ENCODE results near the gene COLEC12.

COLEC12 gene

GRCh38 chr18:500632-501405 is at the start of gene COLEC12:
TSS of gene COLEC12 (minus strand) at chr18:500701. CDS start at chr18:500514, 187 bp downstream.
- no peak for DNase-seq

GRCh38 chr18:549967-550366 is 49.5 kb upstream of the COLEC12 start:
- no peak for DNase-seq

GRCh38 chr18:543447-544078 is 43.1 kb upstream of the COLEC12 start:
- DNase-seq, result no peak

GRCh38 chr18:533995-534601 is 33.6 kb upstream of the COLEC12 start:
- no peak for DNase-seq

GRCh38 chr18:532632-533031 is 32.1 kb upstream of the COLEC12 start:
- DNase-seq, result no peak

GRCh38 chr18:532018-532417 is 31.5 kb upstream of the COLEC12 start:
- DNase-seq, result no peak

GRCh38 chr18:527146-527545 is 26.6 kb upstream of the COLEC12 start:
- DNase-seq, result no peak

GRCh38 chr18:526681-527080 is 26.2 kb upstream of the COLEC12 start:
- DNase-seq, result no peak

GRCh38 chr18:525036-525797 is 24.7 kb upstream of the COLEC12 start:
- DNase-seq, result no peak

- DNase-seq, result no peak
These were observed 24.0 kb upstream of the COLEC12 start for GRCh38 chr18:524466-524865.

- no peak for DNase-seq
These were observed 23.1 kb upstream of the COLEC12 start for GRCh38 chr18:523561-523960.

- no peak for DNase-seq
These were observed 18.7 kb upstream of the COLEC12 start for GRCh38 chr18:519019-519879.

GRCh38 chr18:518081-518480 is 17.6 kb upstream of the COLEC12 start:
- no peak for DNase-seq

- no peak for DNase-seq
These were observed 15.3 kb upstream of the COLEC12 start for GRCh38 chr18:515838-516237.

- DNase-seq, result no peak
These were observed 14.8 kb upstream of the COLEC12 start for GRCh38 chr18:515156-515815.

GRCh38 chr18:513826-514530 is 13.5 kb upstream of the COLEC12 start:
- DNase-seq, result no peak

GRCh38 chr18:512957-513356 is 12.5 kb upstream of the COLEC12 start:
- no peak for DNase-seq

GRCh38 chr18:508835-509234 is 8.3 kb upstream of the COLEC12 start:
- DNase-seq, result no peak

- no peak for DNase-seq
These were observed 7.1 kb upstream of the COLEC12 start for GRCh38 chr18:507636-508035.

- no peak for DNase-seq
These were observed 6.3 kb upstream of the COLEC12 start for GRCh38 chr18:506801-507200.

GRCh38 chr18:506264-506663 is 5.8 kb upstream of the COLEC12 start:
- no peak for DNase-seq

Data from SHP77 treated with DMSO at 0.1 percent for 48 hours (cell line).